H9 (cell line): ENCODE measurements around the gene SLC38A11. TPM values are rescaled to one million over a fixed set of nuclear protein-coding genes. Genes with fewer than 3 reads are reported as not detected.

ENCODE experiments used
- DNase-seq: peaks from one replicate; pipeline ENCODE4 v3.0.0-alpha.2; 2017
- H2AFZ ChIP-seq: one replicate; pipeline ENCODE4 v1.6.1; 2013; ENCODE audit warnings: mild to moderate bottlenecking, low read length, control low read depth, moderate library complexity
- H2AK5ac ChIP-seq: 2 replicates; pipeline ENCODE4 v1.6.1; 2013; ENCODE audit warnings: low read length, control low read depth, mixed read lengths; ENCODE audit not compliant: insufficient read length
- H2BK120ac ChIP-seq: one replicate; pipeline ENCODE4 v1.6.1; 2013; ENCODE audit warnings: low read depth, mild to moderate bottlenecking, low read length, control low read depth, inconsistent platforms; ENCODE audit not compliant: poor library complexity, severe bottlenecking
- H2BK12ac ChIP-seq: 2 replicates; pipeline ENCODE4 v1.6.1; 2013; ENCODE audit warnings: low read length, control low read depth, mixed read lengths, low read depth; ENCODE audit not compliant: insufficient read length
- H2BK15ac ChIP-seq: 2 replicates; pipeline ENCODE4 v1.6.1; 2013; ENCODE audit warnings: low read depth, low read length, control low read depth
- H2BK20ac ChIP-seq: one replicate; pipeline ENCODE4 v1.6.1; 2013; ENCODE audit warnings: low read depth, mild to moderate bottlenecking, low read length, control low read depth, inconsistent platforms; ENCODE audit not compliant: poor library complexity, severe bottlenecking
- H2BK5ac ChIP-seq: 2 replicates; pipeline ENCODE4 v1.6.1; 2013; ENCODE audit warnings: low read length, control low read depth, mixed read lengths; ENCODE audit not compliant: insufficient read length
- H3K14ac ChIP-seq: 2 replicates; pipeline ENCODE4 v1.6.1; 2013; ENCODE audit warnings: low read length, control low read depth; ENCODE audit not compliant: insufficient read depth
- H3K18ac ChIP-seq: 2 replicates; pipeline ENCODE4 v1.6.1; 2013; ENCODE audit warnings: low read depth, mild to moderate bottlenecking, mixed read lengths, low read length, control low read depth; ENCODE audit not compliant: insufficient read length
- H3K23ac ChIP-seq: 2 replicates; pipeline ENCODE4 v1.6.1; 2013; ENCODE audit warnings: low read length, control low read depth, mixed read lengths, low read depth; ENCODE audit not compliant: insufficient read length
- H3K23me2 ChIP-seq: 2 replicates; pipeline ENCODE4 v1.6.1; 2013; ENCODE audit warnings: low read depth, mild to moderate bottlenecking, mixed read lengths, low read length, control low read depth; ENCODE audit not compliant: insufficient read length, poor library complexity, severe bottlenecking
- H3K27ac ChIP-seq: 2 replicates; pipeline ENCODE4 v1.5.1; 2013; ENCODE audit warnings: low read length, control low read depth, mixed read lengths, low read depth; ENCODE audit not compliant: insufficient read length
- H3K27me3 ChIP-seq: 2 replicates; pipeline ENCODE4 v1.6.1; 2013; ENCODE audit warnings: low read length, control low read depth, inconsistent platforms; ENCODE audit not compliant: insufficient read depth
- H3K4ac ChIP-seq: 2 replicates; pipeline ENCODE4 v1.6.1; 2013; ENCODE audit warnings: low read depth, mild to moderate bottlenecking, control low read depth, inconsistent platforms, low read length, moderate library complexity
- H3K4me1 ChIP-seq: 2 replicates; pipeline ENCODE4 v1.6.1; 2013; ENCODE audit warnings: low read length, control low read depth, inconsistent platforms; ENCODE audit not compliant: insufficient read depth
- H3K4me2 ChIP-seq: 2 replicates; pipeline ENCODE4 v1.6.1; 2013; ENCODE audit warnings: low read length, control low read depth, mixed read lengths; ENCODE audit not compliant: insufficient read length, insufficient read depth
- H3K56ac ChIP-seq: 2 replicates; pipeline ENCODE4 v1.6.1; 2013; ENCODE audit warnings: low read depth, mild to moderate bottlenecking, mixed read lengths, low read length, control low read depth; ENCODE audit not compliant: insufficient read length
- H3K79me1 ChIP-seq: 2 replicates; pipeline ENCODE4 v1.6.1; 2013; ENCODE audit warnings: low read depth, mild to moderate bottlenecking, moderate library complexity, low read length, control low read depth, inconsistent platforms; ENCODE audit not compliant: insufficient read depth, poor library complexity, severe bottlenecking
- H3K79me2 ChIP-seq: 2 replicates; pipeline ENCODE4 v1.6.1; 2013; ENCODE audit warnings: low read length, control low read depth, inconsistent platforms; ENCODE audit not compliant: insufficient read depth
- H3K9ac ChIP-seq: 2 replicates; pipeline ENCODE4 v1.6.1; 2013; ENCODE audit warnings: low read length, control low read depth, mixed read lengths; ENCODE audit not compliant: insufficient read length; ENCODE audit errors: extremely low read depth
- H3K9me3 ChIP-seq: one replicate; pipeline ENCODE4 v1.6.1; 2013; ENCODE audit warnings: low read depth, low read length, inconsistent platforms; ENCODE audit not compliant: control insufficient read depth
- H3T11ph ChIP-seq: one replicate; pipeline ENCODE4 v1.6.1; 2013; ENCODE audit warnings: mild to moderate bottlenecking, low read length, control low read depth, inconsistent platforms
- H4K20me1 ChIP-seq: one replicate; pipeline ENCODE4 v1.6.1; 2013; ENCODE audit not compliant: control insufficient read depth, insufficient read length, insufficient read depth
- H4K5ac ChIP-seq: 2 replicates; pipeline ENCODE4 v1.6.1; 2013; ENCODE audit warnings: low read depth, mild to moderate bottlenecking, mixed read lengths, low read length, control low read depth; ENCODE audit not compliant: insufficient read length
- H4K8ac ChIP-seq: replicated peaks from 2 replicates; pipeline ENCODE4 v1.6.1; 2013; ENCODE audit warnings: low read length, control low read depth, mixed read lengths, low read depth; ENCODE audit not compliant: insufficient read length
- H4K91ac ChIP-seq: 2 replicates; pipeline ENCODE4 v1.6.1; 2013; ENCODE audit warnings: low read depth, mild to moderate bottlenecking, moderate library complexity, mixed read lengths, low read length, control low read depth; ENCODE audit not compliant: insufficient read length
- H3K27ac Mint-ChIP-seq, 3 experiments: 2 replicates in 2 of 3; 3 replicates in 1 of 3; pipeline ENCODE4 v1.8.0; 2020 to 2021; ENCODE audit warnings: mixed read lengths in 3 of 3, mild to moderate bottlenecking in 1 of 3, moderate library complexity in 1 of 3
- H3K27me3 Mint-ChIP-seq: 2 replicates; pipeline ENCODE4 v1.8.0; 2021; ENCODE audit warnings: low read depth, mild to moderate bottlenecking, moderate library complexity, mixed read lengths
- H3K36me3 Mint-ChIP-seq, 3 experiments: 2 replicates in 2 of 3; 3 replicates in 1 of 3; pipeline ENCODE4 v1.8.0; 2020 to 2021; ENCODE audit warnings: low read depth in 3 of 3, mixed read lengths in 3 of 3; ENCODE audit not compliant: insufficient read depth in 1 of 3
- H3K4me1 Mint-ChIP-seq, 2 experiments: 2 replicates each; pipeline ENCODE4 v1.8.0; 2020; ENCODE audit warnings: mixed read lengths in 2 of 2
- H3K4me3 Mint-ChIP-seq, 2 experiments: 2 replicates in 1 of 2; 3 replicates in 1 of 2; pipeline ENCODE4 v1.8.0; 2020 to 2021; ENCODE audit warnings: mild to moderate bottlenecking in 2 of 2, mixed read lengths in 2 of 2, moderate library complexity in 1 of 2
- H3K9me3 Mint-ChIP-seq, 2 experiments: 2 replicates in 1 of 2; 3 replicates in 1 of 2; pipeline ENCODE4 v1.8.0; 2020; ENCODE audit warnings: mild to moderate bottlenecking in 2 of 2, mixed read lengths in 2 of 2, moderate library complexity in 1 of 2
- WGBS: extraction: QIAGEN DNeasy Blood & Tissue Kit; methylation state at CpG from one replicate; pipeline ENCODE4 v1.1.7; 2013; ENCODE audit warnings: missing lambda C conversion rate, low lambda C conversion rate, mixed read lengths; ENCODE audit not compliant: insufficient read length; ENCODE audit errors: extremely low coverage; 5-methylcytosine and 5-hydroxymethylcytosine counted together
- total RNA-seq: library from RNA; stranded (reverse); gene quantifications from 2 replicates; pipeline ENCODE4 v1.2.1, GENCODE V29; 2021
- TF ChIP-seq, protein P1 (sequence below): fragments of 200-600 bp; sonication (generic); conservative IDR thresholded peaks from 3 replicates; pipeline ENCODE4 v1.8.0; 2021; ENCODE audit warnings: antibody characterized with exemption, mild to moderate bottlenecking

Gene SLC38A11
- total RNA-seq, 1 experiment from 2014 or later = not detected

DNA sequence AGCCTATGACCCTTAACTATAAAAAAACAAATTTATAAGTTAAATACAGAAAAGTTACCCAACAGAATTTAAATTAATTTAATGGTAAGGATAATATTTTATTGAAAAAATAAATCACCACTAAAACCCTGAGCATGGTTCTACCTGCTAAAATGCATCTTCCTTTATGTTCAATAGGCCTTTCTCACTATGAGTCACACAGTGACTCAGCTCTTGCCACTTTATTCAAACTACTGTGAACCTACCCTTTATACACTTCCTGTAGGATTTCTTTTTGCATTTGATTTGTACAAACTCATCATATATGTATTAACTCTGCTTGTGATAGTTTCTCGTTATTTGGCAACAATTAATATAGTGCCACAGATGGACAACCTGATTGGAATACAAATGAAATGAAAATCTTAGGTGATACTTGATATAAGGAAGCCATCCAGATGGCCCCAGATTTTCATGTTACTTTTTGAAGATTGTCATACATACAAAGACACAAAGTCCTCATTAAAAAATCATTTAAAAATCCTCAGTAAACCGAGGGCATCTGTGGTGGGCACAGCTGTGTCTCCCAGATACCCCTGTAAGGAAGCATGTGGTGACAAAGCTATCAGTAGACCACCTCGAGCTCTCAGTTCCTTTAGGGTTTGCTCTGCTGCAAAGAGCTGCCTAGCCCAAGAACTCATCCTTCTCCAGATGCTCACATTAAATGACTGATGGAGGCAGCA is 58.5 kb downstream of the SLC38A11 start:
- Histone ChIP-seq H3K18ac (no peak overlapping the region), H3K9ac (no peak overlapping the region), H2BK12ac (no peak overlapping the region), H2AK5ac (no peak overlapping the region), H3K4me1 (peaks cover 9% of the 10 kb centered on the region; the same call in 1 of the 2 replicates), H3K56ac (no peak overlapping the region), H4K8ac (no peak overlapping the region), H3K23me2 (no peaks in the 10 kb centered on the region), H2BK120ac (no peak overlapping the region), H3K27ac (no peak overlapping the region), H3K79me1 (no peaks in the 10 kb centered on the region), H2BK15ac (no peak overlapping the region), H2AFZ (peak overlapping the region; percentile 10), H3K4ac (no peak overlapping the region), H3K79me2 (no peaks in the 10 kb centered on the region), H3K23ac (no peak overlapping the region), H2BK5ac (no peak overlapping the region), H4K91ac (no peak overlapping the region), H3K4me2 (no peak overlapping the region), H3T11ph (no peak overlapping the region), H4K20me1 (no peaks in the 10 kb centered on the region), H3K27me3 (no peaks in the 10 kb centered on the region), H3K14ac (no peak overlapping the region; the same call in 1 of the 2 replicates), H4K5ac (no peak overlapping the region), H2BK20ac (no peak overlapping the region), H3K9me3 (no peaks in the 10 kb centered on the region)
- no peaks in the 10 kb centered on the region for H3K27me3 Mint-ChIP-seq
- TF ChIP-seq, protein P1, sequence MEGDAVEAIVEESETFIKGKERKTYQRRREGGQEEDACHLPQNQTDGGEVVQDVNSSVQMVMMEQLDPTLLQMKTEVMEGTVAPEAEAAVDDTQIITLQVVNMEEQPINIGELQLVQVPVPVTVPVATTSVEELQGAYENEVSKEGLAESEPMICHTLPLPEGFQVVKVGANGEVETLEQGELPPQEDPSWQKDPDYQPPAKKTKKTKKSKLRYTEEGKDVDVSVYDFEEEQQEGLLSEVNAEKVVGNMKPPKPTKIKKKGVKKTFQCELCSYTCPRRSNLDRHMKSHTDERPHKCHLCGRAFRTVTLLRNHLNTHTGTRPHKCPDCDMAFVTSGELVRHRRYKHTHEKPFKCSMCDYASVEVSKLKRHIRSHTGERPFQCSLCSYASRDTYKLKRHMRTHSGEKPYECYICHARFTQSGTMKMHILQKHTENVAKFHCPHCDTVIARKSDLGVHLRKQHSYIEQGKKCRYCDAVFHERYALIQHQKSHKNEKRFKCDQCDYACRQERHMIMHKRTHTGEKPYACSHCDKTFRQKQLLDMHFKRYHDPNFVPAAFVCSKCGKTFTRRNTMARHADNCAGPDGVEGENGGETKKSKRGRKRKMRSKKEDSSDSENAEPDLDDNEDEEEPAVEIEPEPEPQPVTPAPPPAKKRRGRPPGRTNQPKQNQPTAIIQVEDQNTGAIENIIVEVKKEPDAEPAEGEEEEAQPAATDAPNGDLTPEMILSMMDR = no peak
- DNase-seq = no peak
- no peak overlapping the region for H3K4me3 Mint-ChIP-seq
- no peaks in the 10 kb centered on the region for H3K36me3 Mint-ChIP-seq
- H3K4me1 Mint-ChIP-seq = peaks cover 17 to 20% of the 10 kb centered on the region in 2 experiments
- H3K27ac Mint-ChIP-seq = peak overlapping the region in 1 of 3 experiments; percentile 38; a peak in 1 of 7 replicates
- H3K9me3 Mint-ChIP-seq = peaks cover 1 to 3% of the 10 kb centered on the region in 2 experiments; a peak in 1 of 5 replicates
- WGBS = no CpG with 5 or more reads among the region's 3 CpGs
